A673 (cell line): ENCODE results near the gene OFD1. TPM values are rescaled to one million over a fixed set of nuclear protein-coding genes. Genes with fewer than 3 reads are reported as not detected.

Source experiments
- BruUV-seq: library from RNA; stranded (reverse); fragments of 400-500 nt; replicated peaks from 2 replicates; lab custom pipeline; 2021; lab: Mats Ljungman, UMichigan
- CTCF ChIA-PET: fragments of 300-600 bp; sonication (Branson Sonifier 250); formaldehyde crosslinking; loops from one replicate; lab custom pipeline; 2022; ENCODE audit warnings: antibody characterized with exemption; lab: Charles Lee
- POLR2A ChIA-PET: fragments of 300-600 bp; sonication (Branson Sonifier 250); formaldehyde crosslinking; loops from one replicate; lab custom pipeline; 2022; ENCODE audit warnings: antibody characterized with exemption; ENCODE audit not compliant: low non-redundant PET; lab: Charles Lee
- DNase-seq: peaks from one replicate; pipeline ENCODE4 v3.0.0-alpha.2; 2015; ENCODE audit warnings: low spot score
- H3K27ac ChIP-seq: fragments of 200-600 bp; sonication (generic); 2 replicates; pipeline ENCODE4 v1.5.1; 2016; ENCODE audit warnings: mixed run types, low read depth, mild to moderate bottlenecking, mixed read lengths, antibody characterized with exemption, low read length; ENCODE audit not compliant: poor library complexity, severe bottlenecking
- H3K27me3 ChIP-seq: fragments of 200-600 bp; sonication (generic); replicated peaks from 2 replicates; pipeline ENCODE4 v1.6.1; 2017; ENCODE audit warnings: mixed run types, low read depth, mild to moderate bottlenecking, mixed read lengths, antibody characterized with exemption, low read length; ENCODE audit not compliant: insufficient read depth, poor library complexity
- H3K36me3 ChIP-seq: fragments of 200-600 bp; sonication (generic); 2 replicates; pipeline ENCODE4 v1.6.1; 2016; ENCODE audit warnings: mixed run types, mild to moderate bottlenecking, mixed read lengths, antibody characterized with exemption, low read length; ENCODE audit not compliant: insufficient read depth, poor library complexity, severe bottlenecking
- H3K4me1 ChIP-seq: fragments of 200-600 bp; sonication (generic); 2 replicates; pipeline ENCODE4 v1.6.1; 2017; ENCODE audit warnings: mixed run types, mild to moderate bottlenecking, mixed read lengths, antibody characterized with exemption, low read length; ENCODE audit not compliant: insufficient read depth, poor library complexity, severe bottlenecking
- H3K4me3 ChIP-seq: fragments of 200-600 bp; sonication (generic); 2 replicates; pipeline ENCODE4 v1.5.1; 2016; ENCODE audit warnings: low read depth, mixed run types, mild to moderate bottlenecking, mixed read lengths, low read length; ENCODE audit not compliant: poor library complexity, severe bottlenecking
- H3K9me3 ChIP-seq: fragments of 200-600 bp; sonication (generic); 2 replicates; pipeline ENCODE4 v1.6.1; 2016; ENCODE audit warnings: mixed run types, low read depth, mild to moderate bottlenecking, mixed read lengths, antibody characterized with exemption, low read length; ENCODE audit not compliant: poor library complexity, severe bottlenecking
- CTCF ChIP-seq: fragments of 300-800, 200-600 bp; sonication (generic); conservative IDR thresholded peaks from 2 replicates; pipeline ENCODE4 v1.5.1; 2017; ENCODE audit warnings: low read depth, mild to moderate bottlenecking, antibody characterized with exemption, low read length, moderate library complexity, mixed read lengths
- EZH2 ChIP-seq: fragments of 200-600 bp; sonication (generic); IDR thresholded peaks from 2 replicates; pipeline ENCODE4 v1.6.1; 2017; ENCODE audit warnings: borderline replicate concordance, low read depth, mild to moderate bottlenecking, mixed read lengths, antibody characterized with exemption, low read length; ENCODE audit not compliant: poor library complexity, severe bottlenecking
- intact Hi-C: fragments of 100-400 bp; cut with micrococcal nuclease; formaldehyde crosslinking; loops from one replicate; pipeline ENCODE4 v1.10.0; 2022; ENCODE audit not compliant: unreplicated experiment
- total RNA-seq: library from RNA; stranded (reverse); gene quantifications from 2 replicates; pipeline ENCODE4 v1.2.3, GENCODE V29; 2021

The OFD1 gene
- total RNA-seq, 1 experiment from 2014 or later: 28.6 TPM

- intact Hi-C loops: no loop called here
- no TSS peak for BruUV-seq
- TF ChIP-seq EZH2 (no peak), CTCF (no peak)
- no peak overlapping the region for H3K4me3 ChIP-seq
- no peaks in the 10 kb centered on the region for H3K27me3 ChIP-seq
- POLR2A ChIA-PET: no interaction called here
- no peak for DNase-seq
- peaks cover 11% of the 10 kb centered on the region for H3K4me1 ChIP-seq
- CTCF ChIA-PET: no interaction called here
- peaks cover 2% of the 10 kb centered on the region for H3K36me3 ChIP-seq
- H3K27ac ChIP-seq: no peak overlapping the region
- no peaks in the 10 kb centered on the region for H3K9me3 ChIP-seq
Measured at GRCh38 chrX:13703589-13703988, 31.0 kb upstream of the OFD1 start.

- ChIA-PET POLR2A (no interaction called here), CTCF (no interaction called here)
- Histone ChIP-seq H3K27ac (no peak overlapping the region), H3K36me3 (peaks cover 23% of the 10 kb centered on the region), H3K27me3 (no peaks in the 10 kb centered on the region), H3K4me3 (no peak overlapping the region), H3K4me1 (no peaks in the 10 kb centered on the region), H3K9me3 (no peaks in the 10 kb centered on the region)
- BruUV-seq: no TSS peak
- no peak for DNase-seq
- intact Hi-C loops: no loop called here
- TF ChIP-seq CTCF (no peak), EZH2 (no peak)
Measured at GRCh38 chrX:13711141-13711540, 23.4 kb upstream of the OFD1 start.

- Histone ChIP-seq H3K4me1 (no peaks in the 10 kb centered on the region), H3K27me3 (no peaks in the 10 kb centered on the region), H3K9me3 (no peaks in the 10 kb centered on the region), H3K27ac (no peak overlapping the region), H3K36me3 (peaks cover 23% of the 10 kb centered on the region), H3K4me3 (no peak overlapping the region)
- TF ChIP-seq CTCF (no peak), EZH2 (no peak)
- no peak for DNase-seq
- ChIA-PET POLR2A (no interaction called here), CTCF (no interaction called here)
- BruUV-seq: no TSS peak
- intact Hi-C loops: no loop called here
Measured at GRCh38 chrX:13716455-13716854, 18.1 kb upstream of the OFD1 start.
